HG03439 (cell line): ENCODE data around the gene FIGNL1.

Experiments used
- ATAC-seq: cut with Tn5 transposase; IDR thresholded peaks from one replicate; pipeline ENCODE4 v1.9.1; 2021; ENCODE audit warnings: mild to moderate bottlenecking, moderate library complexity; ENCODE audit not compliant: unreplicated experiment

FIGNL1 gene

GRCh38 chr7:50449881-50450589 lies at the start of gene FIGNL1:
Gene FIGNL1, minus strand, starts transcription at chr7:50450350. Its CDS starts 3,063 bp downstream, at chr7:50447287.
- peak; percentile 83 for ATAC-seq

GRCh38 chr7:50499092-50499491 lies 48.9 kb upstream of the FIGNL1 start:
- ATAC-seq = no peak

- ATAC-seq = no peak
Observed at GRCh38 chr7:50497968-50498367, 47.8 kb upstream of the FIGNL1 start.

- no peak for ATAC-seq
Observed at GRCh38 chr7:50497068-50497642, 47.0 kb upstream of the FIGNL1 start.

- ATAC-seq = no peak
Observed at GRCh38 chr7:50496569-50496968, 46.4 kb upstream of the FIGNL1 start.

GRCh38 chr7:50495746-50496145 lies 45.6 kb upstream of the FIGNL1 start:
- ATAC-seq = no peak

GRCh38 chr7:50492770-50493519 lies 42.8 kb upstream of the FIGNL1 start:
- no peak for ATAC-seq

- no peak for ATAC-seq
Observed at GRCh38 chr7:50491943-50492342, 41.8 kb upstream of the FIGNL1 start.

- ATAC-seq = no peak
Observed at GRCh38 chr7:50491209-50491608, 41.1 kb upstream of the FIGNL1 start.

- no peak for ATAC-seq
Observed at GRCh38 chr7:50488379-50488778, 38.2 kb upstream of the FIGNL1 start.

GRCh38 chr7:50486512-50486911 lies 36.4 kb upstream of the FIGNL1 start:
- ATAC-seq = no peak

- ATAC-seq = no peak
Observed at GRCh38 chr7:50481867-50482266, 31.7 kb upstream of the FIGNL1 start.

GRCh38 chr7:50480797-50481196 lies 30.6 kb upstream of the FIGNL1 start:
- ATAC-seq = no peak

GRCh38 chr7:50479743-50480517 lies 29.8 kb upstream of the FIGNL1 start:
- ATAC-seq = no peak

- no peak for ATAC-seq
Observed at GRCh38 chr7:50477640-50478039, 27.5 kb upstream of the FIGNL1 start.

- ATAC-seq = no peak
Observed at GRCh38 chr7:50476953-50477625, 26.9 kb upstream of the FIGNL1 start.

- ATAC-seq = no peak
Observed at GRCh38 chr7:50475340-50475739, 25.2 kb upstream of the FIGNL1 start.

- ATAC-seq = no peak
Observed at GRCh38 chr7:50474382-50475160, 24.4 kb upstream of the FIGNL1 start.

GRCh38 chr7:50473531-50473930 lies 23.4 kb upstream of the FIGNL1 start:
- no peak for ATAC-seq

- ATAC-seq = no peak
Observed at GRCh38 chr7:50472427-50472826, 22.3 kb upstream of the FIGNL1 start.
